Measurements from ENCODE around the gene TRIP6.
"Not testable (repeated sequence)": the region's sequence is repeated elsewhere in the genome, so short reads cannot be mapped to it uniquely, and the experiment has no call there.

TRIP6 gene

DNA sequence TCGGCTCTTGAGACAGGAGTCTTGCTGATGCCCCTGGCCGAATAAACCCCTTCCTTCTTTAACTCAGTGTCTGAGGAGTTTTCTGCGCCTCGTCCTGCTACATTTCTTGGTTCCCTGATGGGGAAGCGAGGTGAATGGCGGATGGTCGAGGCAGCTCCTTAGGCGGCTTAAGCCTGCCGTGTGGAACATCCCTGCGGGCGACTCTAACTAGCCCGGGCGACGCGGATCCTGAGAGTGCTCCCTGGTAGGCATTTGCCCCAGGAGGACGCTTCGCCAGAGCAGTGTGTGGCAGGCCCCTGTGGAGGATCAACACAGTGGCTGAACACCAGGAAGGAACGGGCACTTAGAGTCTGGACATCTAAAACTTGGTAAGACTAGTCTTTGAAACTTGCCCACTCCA lies 27.8 kb upstream of the TRIP6 start:
- ATAC-seq (no peak), DNase-seq (no peak)

DNA sequence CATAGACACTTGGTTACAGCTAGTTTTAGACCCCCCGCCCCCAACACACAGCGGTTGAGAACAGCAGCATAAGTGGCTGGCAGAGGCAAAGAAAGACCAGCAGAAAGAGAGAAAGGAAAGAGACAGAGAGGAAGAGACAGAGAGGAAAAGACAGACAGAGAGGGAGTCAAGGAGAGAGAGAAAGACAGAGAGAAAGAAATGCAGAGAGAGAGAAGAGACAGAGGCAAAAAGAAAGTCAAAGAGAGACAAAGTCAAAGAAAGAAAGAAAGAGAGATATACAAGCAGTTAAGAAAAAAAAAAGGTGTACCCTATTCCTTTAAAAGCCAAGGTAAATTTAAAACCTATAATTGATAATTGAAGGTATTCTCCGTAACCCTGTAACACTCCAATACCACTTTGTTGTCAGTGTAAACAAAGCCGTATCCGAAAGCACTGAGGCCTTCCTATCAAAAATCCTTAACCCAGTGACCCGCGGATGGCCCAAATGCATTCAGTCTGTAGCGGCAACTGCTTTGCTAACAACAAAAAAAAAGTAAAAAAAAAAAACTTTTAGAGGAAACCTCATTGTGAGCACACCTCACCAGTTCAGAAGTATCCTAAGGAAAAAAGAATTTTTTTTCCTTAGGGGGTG lies 26.6 kb upstream of the TRIP6 start:
- ATAC-seq, result no peak

DNA sequence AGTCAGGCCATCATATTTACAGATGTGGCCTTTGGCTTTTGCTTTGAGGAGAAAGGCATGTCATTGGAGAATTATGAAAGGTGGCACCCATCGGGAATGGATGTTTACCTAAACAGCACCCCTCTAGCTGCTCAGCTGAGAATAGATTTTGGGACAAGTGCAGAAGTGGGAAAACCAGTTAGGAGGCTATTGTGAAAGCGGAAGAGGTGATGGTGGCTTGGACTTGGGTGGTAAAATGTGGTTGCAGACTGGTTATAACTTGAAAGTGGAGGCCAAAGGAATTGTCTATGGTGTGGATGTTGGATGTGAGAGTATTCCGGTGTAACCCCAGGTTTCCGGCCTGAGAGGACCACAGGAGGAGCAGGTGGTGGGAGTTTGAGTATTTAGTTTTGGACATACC lies 19.8 kb upstream of the TRIP6 start:
- no peak for DNase-seq
- ATAC-seq, result no peak

More for the DNA sequence above, 26.6 kb upstream of the TRIP6 start:
- DNase-seq, result no peak

DNA sequence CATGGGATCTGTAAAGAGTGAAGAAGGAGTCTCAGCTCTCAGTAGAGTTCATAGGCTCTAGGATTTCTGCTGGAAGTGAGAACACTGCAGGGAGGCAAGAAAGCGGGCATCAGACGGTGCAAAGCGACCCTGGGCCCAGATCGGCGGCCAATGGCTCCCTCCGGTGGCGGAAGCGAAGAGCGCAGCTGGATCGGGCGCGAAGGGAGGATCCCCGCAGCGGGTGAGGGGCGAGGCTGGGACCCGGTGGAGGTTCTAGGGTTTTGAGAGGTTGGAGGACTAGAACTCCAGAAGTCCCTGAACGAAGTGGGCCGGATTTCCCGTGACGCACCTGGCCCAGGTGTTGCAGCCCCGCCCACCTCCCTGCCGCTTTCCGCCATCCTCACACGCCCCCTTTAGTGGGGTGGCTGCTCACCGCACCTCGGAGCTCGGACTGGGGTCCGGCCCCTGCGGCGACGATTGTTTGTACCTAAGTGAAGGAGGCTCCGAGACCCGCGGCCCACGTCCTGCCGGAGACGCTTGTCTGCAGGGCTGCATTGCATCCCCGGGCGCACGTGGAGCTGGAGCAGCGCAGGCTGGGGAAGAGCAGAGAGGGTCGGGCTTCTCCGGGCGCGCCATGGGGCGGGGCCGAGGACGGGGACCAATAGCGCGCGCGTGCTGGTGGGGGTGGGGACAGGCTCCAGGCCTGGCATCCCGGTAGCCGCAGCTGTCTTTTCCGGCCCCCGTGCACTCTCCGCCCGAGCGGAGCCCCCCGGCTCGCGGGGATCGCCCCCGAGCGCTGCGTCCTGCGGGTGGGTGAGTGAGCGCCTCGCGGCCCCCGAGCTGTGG lies 14.9 kb upstream of the TRIP6 start, which contains the start of gene SLC12A9:
Gene SLC12A9, plus strand, starts transcription at position 666 of the 825 bp plus-strand sequence. CDS start 1,485 bp downstream, outside the sequence.
- DNase-seq, result peak; percentile 90
- peak; percentile 98 for ATAC-seq

DNA sequence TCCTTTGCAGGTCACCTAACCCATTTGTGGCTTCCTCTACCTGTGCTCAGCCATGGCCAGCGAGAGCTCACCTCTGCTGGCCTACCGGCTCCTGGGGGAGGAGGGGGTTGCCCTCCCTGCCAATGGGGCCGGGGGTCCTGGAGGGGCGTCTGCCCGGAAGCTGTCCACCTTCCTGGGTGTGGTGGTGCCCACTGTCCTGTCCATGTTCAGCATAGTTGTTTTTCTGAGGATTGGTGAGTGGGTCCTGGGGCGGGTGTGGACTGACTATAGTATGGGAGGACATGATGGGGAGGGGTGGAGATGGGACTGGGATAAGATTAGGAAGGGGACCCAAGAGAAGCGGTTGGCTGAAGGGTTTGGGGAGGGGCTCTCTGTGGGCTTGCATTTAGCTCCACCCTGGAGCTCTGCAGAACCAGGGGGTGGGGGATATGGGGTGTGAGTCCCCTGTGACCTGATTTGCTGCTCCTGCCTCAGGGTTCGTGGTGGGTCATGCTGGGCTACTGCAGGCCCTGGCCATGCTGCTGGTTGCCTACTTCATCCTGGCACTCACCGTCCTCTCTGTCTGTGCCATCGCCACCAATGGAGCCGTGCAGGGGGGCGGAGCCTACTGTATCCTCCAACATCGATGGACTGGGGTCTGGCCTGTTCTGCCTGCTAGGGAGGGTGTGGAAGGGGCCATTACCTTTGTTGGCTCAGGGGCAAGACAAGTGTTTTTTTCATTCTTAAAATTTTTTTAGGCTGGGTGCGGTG lies 12.9 kb upstream of the TRIP6 start:
- DNase-seq (no peak), ATAC-seq (no peak)

DNA sequence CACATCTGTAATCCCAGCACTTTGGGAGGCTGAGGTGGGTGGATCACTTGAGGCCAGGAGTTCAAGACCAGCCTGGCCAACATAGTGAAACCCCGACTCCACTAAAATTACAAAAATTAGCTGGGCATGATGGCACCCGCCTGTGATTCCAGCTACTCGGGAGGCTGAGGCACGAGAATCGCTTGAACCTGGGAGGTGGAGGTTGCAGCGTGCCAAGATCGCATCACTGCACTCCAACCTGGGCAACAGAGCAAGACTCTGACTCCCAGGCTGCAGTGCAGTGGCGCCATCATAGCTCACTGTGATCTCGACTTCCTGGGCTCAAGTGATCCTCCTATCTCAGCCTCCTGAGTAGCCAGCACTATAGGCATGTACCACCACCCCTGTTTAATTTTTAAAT lies 12.3 kb upstream of the TRIP6 start:
- ATAC-seq, DNase-seq: not testable (repeated sequence)

DNA sequence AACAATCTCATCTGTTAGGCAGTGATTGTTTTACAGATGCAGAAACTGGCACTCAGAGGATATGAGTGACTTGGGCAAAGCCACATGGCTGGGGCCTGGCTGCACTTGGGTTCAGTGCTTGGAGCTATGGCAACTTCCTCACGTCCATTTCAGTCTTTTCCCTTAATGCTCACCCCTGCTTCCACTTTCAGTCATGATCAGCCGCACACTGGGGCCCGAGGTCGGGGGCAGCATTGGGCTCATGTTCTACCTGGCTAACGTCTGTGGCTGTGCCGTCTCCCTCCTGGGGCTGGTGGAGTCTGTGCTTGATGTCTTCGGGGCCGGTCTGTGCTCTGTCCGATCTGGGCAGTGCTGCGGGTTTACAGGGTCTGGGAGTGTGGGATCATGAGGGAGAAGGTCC lies 11.7 kb upstream of the TRIP6 start:
- DNase-seq, result no peak
- ATAC-seq, result no peak

DNA sequence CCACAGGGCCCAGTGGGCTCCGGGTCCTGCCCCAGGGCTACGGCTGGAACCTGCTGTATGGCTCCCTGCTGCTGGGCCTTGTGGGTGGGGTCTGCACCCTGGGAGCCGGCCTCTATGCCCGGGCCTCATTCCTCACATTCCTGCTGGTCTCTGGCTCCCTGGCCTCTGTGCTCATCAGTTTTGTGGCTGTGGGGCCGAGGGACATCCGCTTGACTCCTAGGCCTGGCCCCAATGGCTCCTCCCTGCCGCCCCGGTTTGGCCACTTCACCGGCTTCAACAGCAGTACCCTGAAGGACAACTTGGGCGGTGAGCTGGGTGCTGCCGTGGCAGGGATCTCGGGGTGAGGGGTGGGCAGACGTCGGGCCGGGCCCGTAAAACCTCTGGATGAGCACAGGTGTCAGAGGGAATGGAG lies 10.3 kb upstream of the TRIP6 start:
- ATAC-seq (no peak), DNase-seq (no peak)

DNA sequence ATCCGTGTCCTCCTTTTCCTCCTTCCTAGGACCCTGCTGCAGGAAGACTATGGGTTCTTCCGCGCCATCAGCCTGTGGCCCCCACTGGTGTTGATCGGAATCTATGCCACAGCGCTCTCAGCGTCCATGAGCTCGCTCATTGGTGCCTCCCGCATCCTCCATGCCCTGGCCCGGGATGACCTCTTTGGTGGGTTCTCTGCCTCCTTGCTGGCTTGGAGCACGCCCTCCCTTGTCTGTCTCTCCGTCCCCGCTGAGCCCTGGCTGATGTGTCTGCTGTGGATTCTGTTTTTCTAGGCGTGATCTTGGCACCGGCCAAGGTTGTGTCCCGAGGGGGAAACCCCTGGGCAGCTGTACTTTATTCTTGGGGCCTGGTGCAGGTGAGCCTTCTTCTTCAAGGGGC lies 7.3 kb upstream of the TRIP6 start:
- DNase-seq (no peak), ATAC-seq (no peak)

DNA sequence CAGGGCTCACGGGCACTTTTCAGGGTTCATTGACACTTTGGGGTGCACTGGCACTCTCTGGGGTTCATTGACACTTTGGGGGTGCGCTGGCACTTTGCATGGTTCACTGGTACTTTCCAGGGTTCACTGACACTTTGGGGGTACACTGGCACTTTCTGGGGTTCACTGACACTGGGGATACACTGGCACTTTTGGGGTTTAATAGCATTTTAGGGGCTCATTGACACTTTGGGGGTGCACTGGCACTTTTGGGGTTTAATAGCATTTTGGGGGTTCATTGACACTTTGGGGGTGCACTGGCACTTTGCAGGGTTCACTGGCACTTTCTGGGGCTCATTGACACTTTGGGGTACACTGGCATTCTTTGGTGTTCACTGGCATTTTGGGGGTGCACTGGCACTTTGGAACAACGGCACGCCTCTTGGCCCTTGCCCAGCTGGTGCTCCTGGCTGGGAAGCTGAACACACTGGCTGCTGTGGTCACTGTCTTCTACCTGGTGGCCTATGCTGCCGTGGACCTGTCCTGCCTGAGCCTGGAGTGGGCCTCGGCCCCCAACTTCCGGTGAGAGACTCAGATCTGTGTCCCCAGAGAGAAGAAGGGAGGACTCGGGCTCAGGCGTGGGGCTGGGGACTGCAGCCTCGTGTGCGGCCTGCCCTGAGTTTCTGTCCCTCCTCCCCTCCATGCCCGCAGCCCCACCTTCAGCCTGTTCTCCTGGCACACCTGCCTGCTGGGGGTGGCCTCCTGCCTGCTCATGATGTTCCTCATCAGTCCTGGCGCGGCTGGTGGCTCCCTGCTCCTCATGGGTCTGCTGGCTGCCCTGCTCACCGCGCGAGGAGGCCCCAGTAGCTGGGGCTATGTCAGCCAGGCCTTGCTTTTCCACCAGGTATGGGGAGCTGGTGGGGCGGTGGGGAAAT lies 6.2 kb upstream of the TRIP6 start:
- ATAC-seq, result no peak
- DNase-seq, result no peak

DNA sequence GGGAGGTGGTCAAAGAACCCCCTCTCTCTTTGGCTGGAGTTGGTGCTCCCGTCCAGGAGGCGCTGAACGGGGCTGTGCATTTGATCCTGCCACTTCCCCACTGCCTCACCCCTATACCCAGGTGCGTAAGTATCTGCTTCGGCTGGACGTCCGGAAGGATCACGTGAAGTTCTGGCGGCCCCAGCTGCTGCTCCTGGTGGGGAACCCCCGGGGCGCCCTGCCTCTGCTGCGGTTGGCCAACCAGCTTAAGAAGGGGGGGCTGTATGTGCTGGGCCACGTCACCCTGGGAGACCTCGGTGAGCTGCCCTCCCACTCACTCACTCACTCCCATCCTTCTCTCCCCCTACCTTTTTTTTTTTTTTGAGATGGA lies 5.6 kb upstream of the TRIP6 start:
- ATAC-seq (no peak), DNase-seq (no peak)

DNA sequence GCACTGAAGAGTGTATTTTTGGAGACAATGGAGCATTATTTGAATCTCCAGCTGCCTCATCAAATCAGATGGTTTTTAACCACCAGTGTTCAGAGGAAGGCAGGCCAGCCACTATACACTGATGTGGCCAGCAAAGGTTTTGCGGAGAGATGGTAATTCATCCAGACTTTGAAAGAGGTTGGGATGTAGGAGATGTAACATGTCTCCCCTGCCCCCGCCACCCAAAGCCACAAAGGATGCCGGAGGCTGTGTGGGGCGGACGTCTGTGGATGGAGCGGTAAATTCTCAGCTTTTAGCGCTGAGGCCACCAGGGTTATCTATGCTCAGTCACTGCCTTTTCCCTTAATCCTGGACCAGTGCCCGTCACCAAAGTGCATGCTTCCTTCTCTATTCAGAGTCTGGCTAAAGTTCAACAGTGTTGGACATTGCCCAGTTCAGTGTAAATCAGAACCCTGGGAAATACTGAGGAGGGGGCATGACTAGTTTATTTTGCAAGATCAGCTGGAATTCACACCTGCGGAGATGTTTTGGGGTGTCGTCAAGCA lies 3.7 kb upstream of the TRIP6 start:
- no peak for DNase-seq
- no peak for ATAC-seq

DNA sequence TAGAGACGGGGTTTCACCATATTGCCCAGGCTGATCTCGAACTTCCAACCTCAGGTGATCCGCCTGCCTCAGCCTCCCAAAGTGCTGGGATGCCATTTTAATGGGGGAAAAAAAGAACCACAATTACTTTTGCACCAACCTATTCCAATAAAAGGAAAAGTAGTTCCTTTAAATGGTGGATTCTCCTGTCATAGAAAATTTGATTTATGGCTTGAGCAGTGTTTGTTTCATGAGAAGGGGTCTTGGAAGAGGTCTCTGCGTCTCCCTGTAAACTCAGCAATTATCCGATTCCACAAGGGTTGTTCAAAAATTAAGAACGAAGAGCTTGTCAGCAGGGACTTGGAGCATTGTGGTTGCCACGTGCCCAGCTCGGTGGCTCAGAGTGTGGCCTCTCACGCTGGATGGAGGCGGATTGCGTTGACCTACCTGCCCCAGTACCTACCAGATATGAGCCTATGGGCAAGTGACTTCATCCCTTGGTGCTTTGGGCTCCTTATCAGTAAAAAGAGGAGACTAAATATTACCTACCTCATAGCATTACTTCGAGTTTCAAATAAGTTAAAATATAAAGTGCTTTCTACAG lies 2.8 kb upstream of the TRIP6 start:
- DNase-seq, result no peak

DNA sequence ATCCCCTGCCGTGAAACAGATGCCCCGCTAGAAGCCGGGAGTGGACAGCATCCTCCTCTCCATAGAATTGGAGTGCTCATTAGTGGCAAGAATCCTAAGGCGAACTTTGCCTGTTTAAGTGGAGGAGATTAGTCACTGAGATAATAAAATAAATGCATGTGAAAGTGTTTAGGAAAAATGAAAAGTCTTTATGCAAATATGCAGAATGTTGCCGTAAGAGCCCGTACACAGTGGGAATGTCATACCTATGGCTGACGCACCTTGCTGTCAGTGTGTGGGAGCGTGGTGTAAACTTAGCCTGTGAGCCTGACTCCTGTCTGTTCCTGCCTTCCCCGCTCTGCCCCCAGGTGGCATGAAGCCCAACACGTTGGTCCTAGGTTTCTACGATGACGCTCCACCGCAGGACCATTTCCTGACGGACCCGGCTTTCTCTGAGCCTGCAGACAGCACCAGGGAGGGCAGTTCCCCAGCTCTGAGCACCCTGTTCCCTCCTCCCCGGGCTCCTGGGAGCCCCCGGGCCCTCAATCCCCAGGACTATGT lies 1.7 kb upstream of the TRIP6 start:
- ATAC-seq (no peak), DNase-seq (no peak)

More for the DNA sequence above, 2.8 kb upstream of the TRIP6 start:
- ATAC-seq, result no peak

DNA sequence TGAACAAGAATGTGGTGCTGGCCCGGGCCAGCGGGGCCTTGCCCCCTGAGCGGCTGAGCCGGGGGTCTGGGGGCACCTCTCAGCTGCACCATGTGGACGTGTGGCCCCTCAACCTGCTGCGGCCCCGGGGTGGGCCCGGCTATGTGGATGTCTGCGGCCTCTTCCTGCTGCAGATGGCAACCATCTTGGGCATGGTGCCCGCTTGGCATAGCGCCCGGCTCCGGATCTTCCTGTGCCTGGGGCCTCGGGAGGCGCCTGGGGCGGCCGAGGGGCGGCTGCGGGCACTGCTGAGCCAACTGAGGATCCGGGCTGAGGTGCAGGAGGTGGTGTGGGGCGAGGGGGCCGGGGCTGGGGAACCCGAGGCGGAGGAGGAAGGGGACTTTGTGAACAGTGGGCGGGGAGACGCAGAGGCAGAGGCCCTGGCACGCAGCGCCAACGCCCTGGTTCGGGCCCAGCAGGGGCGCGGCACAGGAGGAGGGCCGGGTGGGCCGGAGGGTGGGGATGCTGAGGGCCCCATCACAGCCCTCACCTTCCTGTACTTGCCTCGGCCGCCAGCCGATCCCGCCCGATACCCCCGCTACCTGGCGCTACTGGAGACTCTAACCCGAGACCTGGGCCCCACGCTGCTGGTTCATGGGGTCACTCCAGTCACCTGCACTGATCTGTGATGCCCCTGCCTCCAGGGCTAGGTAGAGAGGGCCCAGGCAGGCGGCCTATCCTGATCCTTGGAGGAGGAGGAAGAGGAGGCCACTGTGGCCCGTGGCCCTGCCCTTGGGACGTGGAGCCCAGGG lies 1.1 kb upstream of the TRIP6 start:
- peak; percentile 40 for ATAC-seq
- DNase-seq, result peak; percentile 44

DNA sequence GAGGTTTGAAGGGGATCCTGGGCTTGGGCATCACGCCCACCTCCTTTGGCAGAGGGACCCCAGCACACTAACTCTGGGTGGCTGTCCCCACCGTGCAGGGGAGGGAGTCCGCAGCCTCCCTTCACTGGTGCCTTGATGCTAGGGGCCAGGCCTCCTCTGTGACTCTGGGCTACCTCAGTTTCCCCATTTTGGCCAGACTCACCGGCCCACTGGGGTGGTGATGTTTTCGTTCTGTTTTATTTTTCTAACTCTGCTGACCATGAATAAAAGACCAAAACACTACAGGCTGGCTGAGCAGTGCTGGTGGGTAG lies 503 bp upstream of the TRIP6 start:
- DNase-seq, result no peak

DNA sequence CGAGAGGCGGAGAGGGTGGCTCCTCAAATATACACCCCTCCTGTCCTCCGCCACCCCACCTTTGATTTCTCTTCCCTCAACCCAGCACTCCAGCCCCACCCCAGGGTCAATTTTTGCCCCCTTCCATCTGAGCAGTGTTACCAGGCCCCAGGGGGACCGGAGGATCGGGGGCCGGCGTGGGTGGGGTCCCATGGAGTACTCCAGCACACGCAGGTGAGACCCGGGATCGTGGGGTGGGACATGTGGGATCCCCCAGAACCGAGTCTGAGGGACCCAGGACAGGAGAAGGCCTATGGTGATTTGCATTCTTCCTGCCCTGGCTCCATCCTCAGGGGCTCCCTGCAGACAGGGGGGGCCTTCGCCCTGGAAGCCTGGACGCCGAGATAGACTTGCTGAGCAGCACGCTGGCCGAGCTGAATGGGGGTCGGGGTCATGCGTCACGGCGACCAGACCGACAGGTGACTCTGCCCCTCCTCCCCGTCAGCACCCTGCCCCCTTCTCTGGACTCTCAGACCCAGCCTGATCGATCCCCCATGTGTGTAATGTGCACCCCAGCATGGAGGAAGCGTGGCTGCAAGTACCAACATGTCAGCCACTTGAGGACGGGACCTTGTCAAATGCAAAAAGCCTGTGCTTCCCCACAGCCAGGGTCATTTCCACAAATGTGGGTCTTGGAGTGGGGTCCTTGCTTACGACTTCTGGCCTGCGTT lies 744 bp downstream of the TRIP6 start:
- no peak for ATAC-seq
- DNase-seq, result no peak

More for the DNA sequence above, 503 bp upstream of the TRIP6 start:
- no peak for ATAC-seq

DNA sequence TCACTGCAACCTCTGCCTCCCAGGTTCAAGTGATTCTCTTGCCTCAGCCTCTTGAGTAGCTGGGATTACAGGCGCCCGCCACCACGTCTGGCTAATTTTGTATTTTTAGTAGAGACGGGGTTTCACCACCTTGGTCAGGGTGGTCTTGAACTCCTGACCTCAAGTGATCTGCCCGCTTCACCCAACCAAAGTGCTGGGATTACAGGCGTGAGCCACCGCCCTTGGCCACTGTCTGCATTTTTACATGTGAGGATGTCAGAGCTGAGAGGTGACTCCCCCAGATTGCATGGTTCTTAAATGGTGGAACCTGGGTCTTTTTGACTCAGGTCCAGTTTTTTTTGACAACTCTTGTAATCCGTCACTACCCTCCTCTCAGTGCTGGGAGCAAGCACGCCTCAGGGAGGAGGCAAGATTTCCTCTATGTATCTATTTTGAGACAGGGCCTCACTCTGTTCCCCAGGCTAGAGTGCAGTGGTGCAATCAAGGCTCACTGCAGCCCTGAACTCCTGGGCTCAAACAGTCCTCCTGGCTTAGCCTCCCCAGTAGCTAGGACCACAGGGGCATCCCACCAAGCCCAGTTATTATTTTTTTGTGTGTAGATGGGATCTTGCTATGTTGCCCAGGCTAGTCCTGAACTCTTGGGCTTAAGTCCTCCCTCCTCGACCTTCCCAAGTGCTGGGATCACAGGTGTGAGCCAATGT lies 6.6 kb downstream of the TRIP6 start:
- no peak for DNase-seq
- no peak for ATAC-seq

DNA sequence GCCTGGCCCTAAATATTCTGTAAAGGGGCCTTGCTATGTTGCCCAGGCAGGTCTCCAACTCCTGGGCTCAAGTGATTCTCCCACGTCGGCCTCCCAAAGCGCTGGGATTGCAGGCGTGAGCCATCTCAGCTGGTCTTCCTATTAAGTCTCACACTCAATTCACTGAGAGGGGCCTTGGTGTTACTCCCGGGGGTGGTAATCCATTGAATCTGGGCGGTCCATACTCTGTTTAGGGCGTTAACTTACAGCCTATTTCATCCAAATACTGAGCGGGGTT lies 7.1 kb downstream of the TRIP6 start:
- DNase-seq (no peak), ATAC-seq (no peak)

Data from stimulated activated naive CD8-positive, alpha-beta T cell treated with anti-CD3 and anti-CD28 coated beads, Interleukin-15, Interleukin-2, amounts not matched to agents 100 U/mL and 50 U/mL, for 24 hours (primary cell).